Embryonic facial prominence (tissue), 1 donor: ENCODE data around the gene TBCA.
"Not testable (repeated sequence)": the region's sequence is repeated elsewhere in the genome, so short reads cannot be mapped to it uniquely, and the experiment has no call there.

Source experiments
- DNase-seq: peaks from one replicate; pipeline ENCODE4 v3.0.0-alpha.2; 2016; ENCODE audit errors: extremely low spot score

The TBCA gene

DNA sequence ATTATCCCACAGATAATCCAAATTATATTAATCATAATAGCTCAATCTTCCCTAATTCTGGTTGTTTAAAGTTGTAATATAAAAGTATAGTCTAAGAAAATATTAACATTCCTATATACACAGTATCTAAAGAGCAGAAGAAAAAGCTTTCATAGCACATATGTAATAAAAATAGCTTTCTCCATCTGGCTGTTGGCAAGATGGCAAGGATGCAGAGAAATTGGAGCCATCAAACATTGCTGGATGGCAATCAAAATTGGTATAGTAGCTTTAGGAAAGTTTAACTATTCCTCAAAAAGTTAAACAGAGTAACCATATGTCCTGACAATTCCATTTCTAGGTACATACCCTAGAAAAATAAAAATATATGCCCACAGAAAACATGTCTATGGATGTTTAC, 66.8 kb downstream of the TBCA start:
- DNase-seq: no peak

GRCh38 chr5:77707791-77708190, 68.3 kb downstream of the TBCA start:
- DNase-seq: no peak

DNA sequence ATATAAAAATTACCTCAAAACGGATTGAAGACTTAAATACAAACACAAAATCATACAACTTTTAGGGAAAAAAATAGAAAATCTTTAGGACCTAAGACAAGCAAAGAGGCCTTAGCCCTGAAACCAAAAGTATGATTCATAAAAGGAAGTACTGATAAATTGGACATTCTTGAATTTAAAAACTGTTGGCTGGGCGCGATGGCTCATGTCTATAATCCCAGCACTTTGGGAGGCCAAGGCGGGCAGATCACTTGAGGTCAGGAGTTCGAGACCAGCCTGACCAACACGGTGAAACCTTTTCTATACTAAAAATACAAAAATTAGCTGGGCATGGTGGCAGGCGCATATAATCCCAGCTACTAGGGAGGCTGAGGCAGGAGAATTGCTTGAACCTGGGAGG, 76.6 kb downstream of the TBCA start:
- not testable (repeated sequence) for DNase-seq

DNA sequence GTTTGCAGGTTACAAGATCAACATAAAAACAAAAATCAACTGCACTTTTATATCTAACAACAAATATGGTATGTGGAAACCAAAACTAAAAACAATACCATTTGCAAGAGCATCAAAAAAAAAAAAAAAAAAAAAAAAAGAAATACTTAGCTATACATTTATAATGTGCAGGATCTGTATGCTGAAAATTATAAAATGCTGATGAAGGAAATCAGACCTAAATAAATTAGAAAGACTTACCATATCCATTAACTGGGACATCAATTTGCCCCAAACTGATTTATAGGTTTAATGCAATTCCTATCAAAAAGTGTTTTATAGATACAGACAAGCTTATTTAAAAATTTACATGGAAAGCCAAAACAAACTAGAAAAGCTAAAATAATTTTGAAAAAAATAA, 77.2 kb downstream of the TBCA start:
- no peak for DNase-seq

DNA sequence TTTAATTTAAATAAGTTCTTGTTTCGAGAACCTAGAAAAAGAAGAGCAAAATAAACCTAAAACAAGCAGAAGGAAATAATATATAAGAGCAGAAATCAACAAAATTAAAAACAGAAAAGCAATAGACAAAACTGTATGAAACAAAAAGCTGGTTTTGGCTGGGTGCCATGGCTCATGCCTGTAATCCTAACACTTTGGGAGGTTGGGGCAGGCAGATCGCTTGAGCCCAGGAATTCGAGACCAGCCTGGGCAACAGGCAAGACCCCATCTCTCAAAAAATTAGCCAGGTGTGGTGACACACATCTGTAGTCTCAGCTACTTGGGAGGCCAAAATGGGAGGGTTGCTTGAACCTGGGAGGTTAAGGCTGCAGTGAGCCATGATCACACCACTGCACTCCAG, 78.4 kb downstream of the TBCA start:
- DNase-seq: no peak

DNA sequence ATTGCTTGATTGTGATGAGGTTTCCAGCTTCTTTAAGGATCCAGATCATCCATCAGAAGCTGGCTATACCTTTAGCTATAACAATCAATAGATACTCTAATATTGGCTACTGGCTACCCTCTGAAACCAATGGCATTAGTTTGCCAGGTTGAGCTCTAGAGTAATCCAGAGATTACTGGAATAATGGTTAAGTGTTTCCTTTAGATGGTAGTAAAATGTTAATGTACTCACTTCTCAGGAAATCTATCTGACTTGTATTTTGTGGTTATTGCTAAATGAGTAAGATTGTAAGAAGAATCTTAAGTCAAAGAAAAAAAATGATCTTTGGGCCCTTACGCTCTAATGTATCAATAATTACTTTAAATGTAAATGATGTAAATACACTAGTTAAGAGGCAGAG, 80.0 kb downstream of the TBCA start:
- DNase-seq: no peak

DNA sequence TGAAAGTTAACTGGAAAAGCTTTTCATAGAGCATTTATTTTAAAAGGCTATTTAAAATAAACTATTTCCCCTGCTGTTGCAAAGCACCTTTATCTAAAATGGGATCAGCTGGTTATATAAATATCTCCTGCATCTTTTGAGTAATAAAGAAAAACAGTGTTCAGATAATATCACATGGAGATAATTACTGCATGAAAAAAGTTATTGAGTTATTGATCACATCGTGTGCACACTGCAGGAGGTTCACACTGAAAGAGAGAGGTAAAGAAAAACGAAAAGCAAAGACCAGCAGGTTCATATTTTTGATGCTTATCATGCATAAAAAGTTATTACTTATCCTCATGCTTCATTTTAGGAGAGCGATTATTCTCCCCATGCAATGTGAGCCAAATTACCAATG, 82.2 kb downstream of the TBCA start:
- no peak for DNase-seq

DNA sequence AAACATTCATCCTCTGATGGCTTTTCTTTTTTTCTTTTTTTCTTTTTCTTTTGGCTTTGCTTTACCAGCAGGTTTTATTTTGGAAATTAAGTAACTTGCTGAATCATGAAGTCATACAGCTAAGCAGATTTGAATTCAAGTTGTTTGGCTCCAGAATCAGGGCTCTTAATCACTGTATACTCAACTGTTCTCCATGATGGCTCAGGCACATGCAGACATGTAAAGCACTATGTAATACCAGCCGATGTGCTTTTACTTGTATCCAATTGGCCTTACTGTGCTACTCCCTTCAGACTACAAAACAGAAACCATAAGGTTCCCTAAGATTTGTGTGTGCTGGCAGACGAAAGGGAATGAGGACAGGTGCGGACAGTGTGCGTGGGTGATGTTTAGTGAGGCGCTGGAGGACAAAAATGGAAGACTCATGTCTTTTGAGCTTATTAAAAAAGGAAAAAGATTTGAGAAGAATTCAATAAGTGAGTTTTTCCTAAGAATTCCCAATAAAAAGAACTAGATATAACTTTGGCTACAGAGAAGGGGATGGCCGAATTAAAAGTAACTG, 92.9 kb downstream of the TBCA start:
- no peak for DNase-seq

- no peak for DNase-seq
Measured at GRCh38 chr5:77670526-77670925, 105.6 kb downstream of the TBCA start.

GRCh38 chr5:77669677-77670076, 106.5 kb downstream of the TBCA start:
- DNase-seq: no peak

DNA sequence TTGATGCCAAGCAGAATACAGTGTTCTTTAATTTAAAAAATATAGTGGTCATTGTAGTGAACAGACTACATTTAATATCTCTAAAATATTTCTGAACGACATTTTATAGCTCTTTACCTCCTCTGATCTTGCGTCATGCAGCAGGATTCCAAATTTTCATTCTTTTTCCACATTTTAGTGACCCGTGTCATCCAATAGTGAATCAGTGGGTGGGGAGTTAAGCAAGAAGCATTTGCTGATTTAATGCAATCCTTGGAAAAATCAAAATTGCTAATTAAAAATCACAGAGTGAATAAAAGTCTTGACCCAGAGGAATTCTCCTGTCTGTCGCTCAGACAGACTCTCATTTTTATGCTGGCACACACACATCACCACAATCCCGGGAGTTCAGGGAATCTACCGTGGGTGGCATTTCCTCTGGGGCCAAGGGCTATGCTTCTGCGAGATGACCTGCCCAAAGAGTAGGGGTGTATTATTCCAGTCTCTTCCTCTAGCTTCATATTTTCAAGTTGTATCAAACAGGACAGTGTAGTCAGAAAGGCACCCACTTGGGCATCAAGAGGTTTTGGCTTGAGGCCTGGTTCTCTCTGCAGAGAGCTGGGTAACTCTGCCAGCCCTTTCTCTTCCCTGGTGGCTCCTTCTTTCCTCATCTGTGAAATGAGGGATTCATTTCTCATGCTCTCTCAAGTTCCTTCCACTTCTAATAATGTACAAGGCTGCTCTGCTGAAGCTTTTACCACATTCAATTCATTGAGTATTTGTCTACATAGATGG, 112.9 kb downstream of the TBCA start:
- no peak for DNase-seq

DNA sequence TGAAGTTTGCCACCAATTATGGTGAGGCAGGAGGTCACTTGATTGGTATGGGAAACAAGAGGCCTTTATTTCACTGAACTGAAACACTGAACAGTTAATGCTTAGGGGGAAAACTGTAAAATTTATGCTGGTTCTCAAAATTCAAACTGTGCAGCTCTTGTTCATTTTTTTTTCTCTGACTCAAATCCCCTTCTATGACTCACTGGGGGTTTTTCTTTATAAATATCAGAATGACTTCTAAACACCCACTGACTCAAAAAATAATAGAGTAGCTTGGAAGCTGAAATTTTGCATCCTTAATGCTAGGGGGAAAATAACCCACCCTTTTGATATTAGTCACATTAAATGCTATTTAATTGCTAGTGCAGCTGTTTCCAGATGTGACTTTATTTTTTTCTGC, 113.5 kb downstream of the TBCA start:
- DNase-seq: no peak

DNA sequence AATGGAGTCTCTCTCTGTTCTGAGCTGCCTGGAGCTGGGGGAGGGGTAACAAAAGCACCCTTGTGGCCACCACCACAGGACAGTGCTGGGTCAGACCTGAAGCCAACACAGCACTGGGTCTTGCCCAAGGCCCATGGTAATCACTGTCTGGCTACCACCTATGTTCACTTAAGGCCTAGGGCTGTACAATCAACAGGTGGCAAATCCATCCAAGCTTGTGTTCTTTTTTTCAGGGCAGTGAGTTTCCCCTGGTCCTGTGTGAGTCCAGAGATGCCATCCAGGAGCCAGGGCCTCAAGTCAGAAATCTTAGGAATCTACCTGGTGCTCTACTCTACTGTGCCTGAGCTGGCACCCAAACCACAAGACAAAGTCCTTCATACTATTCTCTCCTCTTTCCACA, 117.5 kb downstream of the TBCA start:
- DNase-seq: no peak

DNA sequence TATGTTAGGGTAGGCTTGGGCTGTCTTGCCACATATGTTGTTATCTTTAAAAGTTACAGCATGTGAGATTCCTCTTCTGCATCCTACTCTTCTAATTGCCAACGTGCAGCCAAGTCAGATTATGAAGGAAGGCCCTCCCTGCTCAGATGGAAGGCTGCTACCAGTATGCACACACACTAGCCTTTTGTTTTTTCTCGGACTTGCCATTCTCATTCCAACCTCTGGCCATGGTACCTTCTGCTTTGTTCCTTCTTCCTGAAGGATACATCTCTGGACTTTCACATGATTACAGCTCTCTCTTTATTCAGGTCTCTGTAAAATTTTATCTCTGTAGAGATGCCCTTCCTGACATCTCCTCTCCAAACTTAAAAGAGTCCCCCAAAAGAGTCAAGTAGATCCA, 124.8 kb downstream of the TBCA start:
- DNase-seq: no peak

DNA sequence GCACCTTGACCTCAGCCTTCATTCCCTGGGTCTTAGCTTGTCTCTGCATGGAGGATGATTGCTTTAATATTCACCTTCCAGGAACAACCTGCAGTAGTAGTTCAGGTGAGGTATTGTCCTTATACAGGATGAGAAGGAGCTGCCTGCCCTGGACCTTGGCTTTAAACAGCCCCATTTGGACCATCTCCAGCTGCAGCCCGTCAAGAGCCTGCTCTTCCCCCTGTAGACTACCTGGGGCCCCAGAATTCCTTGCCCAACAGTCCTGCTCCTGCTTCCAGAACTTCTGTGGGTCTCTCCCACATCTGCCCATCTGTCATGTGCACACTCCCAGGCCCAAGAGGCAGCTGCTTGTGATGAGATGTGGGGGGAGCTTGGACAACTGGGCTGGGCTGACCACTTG, 125.5 kb downstream of the TBCA start:
- no peak for DNase-seq

GRCh38 chr5:77649776-77650175, 126.4 kb downstream of the TBCA start:
- no peak for DNase-seq

DNA sequence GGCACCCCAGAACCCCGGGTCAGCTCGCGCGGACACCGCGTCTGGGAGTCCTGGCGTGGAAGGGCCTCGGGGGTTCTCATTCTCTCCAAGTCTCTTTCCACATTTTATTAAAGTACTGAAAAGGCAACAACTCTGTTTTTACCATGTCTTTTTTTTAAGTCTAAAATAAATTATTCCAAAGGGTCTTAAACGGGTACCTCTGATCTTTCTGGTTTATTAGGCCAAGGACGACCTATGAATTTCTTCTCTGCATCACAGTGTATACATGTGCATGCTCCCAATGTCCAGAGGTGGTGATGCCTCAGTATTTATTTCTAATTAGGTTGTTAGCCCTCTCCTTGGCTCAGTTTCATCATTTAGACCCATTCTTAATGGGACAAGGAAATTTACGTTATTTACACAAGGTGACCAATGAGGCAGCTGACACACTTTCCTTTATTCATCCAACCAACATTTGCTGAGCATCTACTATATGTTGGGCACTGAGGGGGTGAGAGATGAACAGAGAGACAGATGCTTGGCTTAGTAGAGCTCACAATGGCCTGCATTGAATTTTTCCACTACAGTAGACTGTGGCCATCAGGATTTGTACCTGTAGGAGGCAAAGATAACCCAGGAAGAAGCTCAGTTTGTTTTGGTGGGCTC, 130.0 kb downstream of the TBCA start:
- no peak for DNase-seq

DNA sequence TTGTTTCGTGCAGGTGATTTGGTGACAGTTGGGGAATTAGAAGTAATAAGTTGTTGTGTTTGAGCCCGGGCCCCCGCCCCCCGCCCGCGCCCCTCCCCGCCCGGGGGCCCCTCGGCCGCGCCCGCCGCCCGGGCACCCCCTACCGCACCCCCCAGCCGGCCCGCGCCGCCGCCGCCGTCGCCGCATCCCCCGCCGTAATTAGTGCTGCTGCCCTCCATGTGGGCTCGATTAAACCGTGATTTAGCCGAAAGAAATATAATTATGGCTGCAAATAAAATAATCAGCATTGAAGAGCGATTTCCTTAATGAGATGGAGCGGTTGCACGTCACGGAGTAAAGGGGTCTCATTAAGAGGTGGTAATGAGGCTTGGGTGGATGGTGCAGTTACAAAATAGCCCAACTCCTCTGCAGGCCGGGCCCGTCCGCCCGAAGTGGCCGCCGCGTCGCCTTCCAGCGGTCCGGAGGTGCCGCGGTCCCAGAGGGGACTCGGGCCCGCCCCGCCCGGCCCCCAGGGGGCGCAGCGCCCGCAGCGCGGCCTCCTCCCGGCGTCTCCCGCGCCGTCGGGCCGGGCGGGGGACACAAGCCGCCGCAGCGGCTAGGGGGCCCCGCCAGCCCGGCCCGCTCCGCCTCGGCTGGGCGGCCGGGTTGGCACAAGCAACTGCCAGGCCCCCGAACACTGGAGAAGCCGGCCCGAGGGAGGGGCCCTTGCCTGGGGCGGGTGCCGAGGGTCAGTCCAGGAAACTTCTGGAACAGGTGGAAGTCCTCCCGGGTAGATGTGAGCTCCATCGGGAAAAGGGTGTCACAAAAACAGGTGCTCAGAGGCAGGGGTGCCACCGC, 130.8 kb downstream of the TBCA start:
- DNase-seq: no peak

- DNase-seq: no peak
Measured at GRCh38 chr5:77644371-77645157, 131.6 kb downstream of the TBCA start.

GRCh38 chr5:77643654-77644370, 132.3 kb downstream of the TBCA start:
- DNase-seq: no peak
